Measurements from ENCODE around the gene SLC36A1.

DNA sequence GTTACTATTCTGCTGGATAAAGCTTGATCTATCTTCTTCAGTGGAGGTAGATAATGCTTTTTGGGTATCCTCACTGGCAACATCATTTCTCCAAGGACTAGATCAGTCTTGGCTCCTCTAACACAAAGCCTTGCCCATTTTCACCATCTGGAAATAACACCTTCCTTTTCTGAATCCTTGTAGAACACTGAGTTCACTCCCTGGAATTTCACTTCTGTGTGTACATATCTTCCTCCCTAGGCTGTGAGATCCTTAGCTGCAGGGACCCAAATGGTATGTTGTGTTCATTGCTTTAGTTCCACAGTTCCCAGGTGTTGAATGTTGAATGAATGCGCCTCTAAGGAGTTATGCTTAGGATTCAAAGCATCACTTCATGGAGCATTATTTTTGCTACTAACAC lies 16.7 kb upstream of the SLC36A1 start:
- TF ChIP-seq BACH2 (CRISPR knock-in tag; IDR thresholded peaks at IDR 0.05; ENCODE audit: borderline replicate concordance) (no peak), ZFP30 (CRISPR knock-in tag; IDR thresholded peaks at IDR 0.05) (no peak)
